Prostate gland (tissue), 2 donors: ENCODE measurements around the gene PCDHA2.

Experiments
- CTCF ChIP-seq, 4 experiments: fragments of 200-600 bp in 2 of 4; fragments of 450-650 bp in 2 of 4; sonication (generic) in 2 of 4; IDR thresholded peaks; 1 replicate in 3 of 4; 2 replicates in 1 of 4; pipeline ENCODE4 v1.5.1; 2016 to 2019; ENCODE audit warnings: antibody characterized with exemption in 4 of 4, mild to moderate bottlenecking in 2 of 4, moderate library complexity in 2 of 4
- POLR2A ChIP-seq: fragments of 450-650 bp; IDR thresholded peaks from one replicate; pipeline ENCODE4 v1.6.1; 2016; ENCODE audit warnings: antibody characterized with exemption, mild to moderate bottlenecking

- no peak for TF ChIP-seq POLR2A
- TF ChIP-seq CTCF (IDR thresholded peaks at IDR 0.05) = no peak
Measured at GRCh38 chr5:140808889-140809291, 14.2 kb downstream of the PCDHA2 start.
